PFSK-1 (cell line): ENCODE measurements around the gene PPP1R2.
A peak's percentile ranks its signal among the peaks of the same experiment; 100 is the strongest.

Experiments used
- FOXP2 ChIP-seq: optimal IDR thresholded peaks from 2 replicates; pipeline ENCODE3; 2011; ENCODE audit warnings: borderline replicate concordance, control low read depth, inconsistent platforms; ENCODE audit not compliant: insufficient read depth; ENCODE audit errors: extremely low read length, extremely low read depth
- POLR2AphosphoS5 ChIP-seq: IDR thresholded peaks from 2 replicates; pipeline ENCODE4 v1.6.1; 2012; ENCODE audit warnings: low read depth, mild to moderate bottlenecking, control low read depth, low read length, moderate library complexity
- REST ChIP-seq, 2 experiments: IDR thresholded peaks; 2 replicates each; pipeline versions ENCODE4 v1.6.1 to v1.8.0; 2011 to 2012; ENCODE audit warnings: low read depth in 2 of 2, low read length in 2 of 2, control low read depth in 1 of 2, inconsistent platforms in 1 of 2, mild to moderate bottlenecking in 1 of 2, moderate library complexity in 1 of 2; ENCODE audit not compliant: insufficient read depth in 1 of 2
- SIN3A ChIP-seq: IDR thresholded peaks from 2 replicates; pipeline ENCODE4 v1.6.1; 2012; ENCODE audit warnings: mild to moderate bottlenecking, low read length, moderate library complexity, borderline replicate concordance; ENCODE audit not compliant: insufficient read depth
- TAF1 ChIP-seq: IDR thresholded peaks from 2 replicates; pipeline ENCODE4 v1.6.1; 2012; ENCODE audit warnings: low read length, control low read depth, borderline replicate concordance; ENCODE audit not compliant: insufficient read depth

Gene PPP1R2

GRCh38 chr3:195571361-195571760 lies 28.2 kb upstream of the PPP1R2 start:
- TF ChIP-seq FOXP2 = no peak
- no peak for TF ChIP-seq TAF1
- no peak for TF ChIP-seq SIN3A
- no peak for TF ChIP-seq REST (IDR thresholded peaks at IDR 0.05; ENCODE audit: insufficient read depth in 1 of 2, low read depth in 2 of 2, low read length in 2 of 2)
- no peak for TF ChIP-seq POLR2AphosphoS5

GRCh38 chr3:195570912-195571311 lies 27.8 kb upstream of the PPP1R2 start:
- TF ChIP-seq REST (IDR thresholded peaks at IDR 0.05; ENCODE audit: insufficient read depth in 1 of 2, low read depth in 2 of 2, low read length in 2 of 2) (0 out of 4 replicates have a peak, but pooled peaks of 1 of the 2 experiments have one; percentile 13), POLR2AphosphoS5 (no peak)

- TF ChIP-seq REST (IDR thresholded peaks at IDR 0.05; ENCODE audit: insufficient read depth in 1 of 2, low read depth in 2 of 2, low read length in 2 of 2) (no peak), TAF1 (no peak), POLR2AphosphoS5 (no peak), SIN3A (no peak), FOXP2 (no peak)
Measured at GRCh38 chr3:195570344-195570743, 27.2 kb upstream of the PPP1R2 start.

GRCh38 chr3:195568630-195569029 lies 25.5 kb upstream of the PPP1R2 start:
- no peak for TF ChIP-seq FOXP2
- TF ChIP-seq POLR2AphosphoS5 = no peak
- TF ChIP-seq SIN3A = no peak
- no peak for TF ChIP-seq TAF1
- TF ChIP-seq REST (IDR thresholded peaks at IDR 0.05; ENCODE audit: insufficient read depth in 1 of 2, low read depth in 2 of 2, low read length in 2 of 2) = no peak

- no peak for TF ChIP-seq POLR2AphosphoS5
- TF ChIP-seq FOXP2 = no peak
- no peak for TF ChIP-seq TAF1
- no peak for TF ChIP-seq SIN3A
- TF ChIP-seq REST (IDR thresholded peaks at IDR 0.05; ENCODE audit: insufficient read depth in 1 of 2, low read depth in 2 of 2, low read length in 2 of 2) = no peak
Measured at GRCh38 chr3:195566797-195567196, 23.7 kb upstream of the PPP1R2 start.
